ENCODE measurements around the gene PTPRA. TPM values are rescaled to one million over a fixed set of nuclear protein-coding genes. Genes with fewer than 3 reads are reported as not detected.

Gene PTPRA
- total and polyA plus RNA-seq, 10 of the 15 experiments (the other 5 are each of a cell fraction or from before 2014, with no cell fraction given), result 3.9 to 62.1 (median 34.6) TPM

GRCh38 chr20:2948968-2949367, 75.7 kb downstream of the PTPRA start:
- ATAC-seq (no peak), DNase-seq (ENCODE audit: low read depth, low spot score) (no peak), FAIRE-seq (no peak)
- in situ Hi-C loops (cut with MboI) (no loop called here), intact Hi-C loops (cut with micrococcal nuclease; ENCODE audit: unreplicated experiment) (no loop called here)
- Histone ChIP-seq H3K9me3 (replicated peaks; ENCODE audit: control insufficient read depth, insufficient read depth, low read length) (no peaks in the 10 kb centered on the region), H3K27me3 (replicated peaks in 1 of 2; ENCODE audit: control insufficient read depth in 2 of 2, insufficient read depth in 2 of 2, low read length in 1 of 2) (no peaks in the 10 kb centered on the region), H2AFZ (ENCODE audit: control insufficient read depth, low read depth, low read length) (no peak overlapping the region), H3K9ac (ENCODE audit: control insufficient read depth, insufficient read depth, low read length) (no peak overlapping the region), H4K20me1 (ENCODE audit: control insufficient read depth, insufficient read depth) (no peaks in the 10 kb centered on the region), H3K4me1 (ENCODE audit: control insufficient read depth, insufficient read depth, low read length) (no peaks in the 10 kb centered on the region), H3K4me3 (no peak overlapping the region), H3K27ac (ENCODE audit: control insufficient read depth, insufficient read depth) (no peak overlapping the region), H3K36me3 (ENCODE audit: control insufficient read depth in 2 of 2, insufficient read depth in 2 of 2, low read length in 1 of 2) (peaks cover 3 to 4% of the 10 kb centered on the region in 2 experiments; a peak in 3 of 4 replicates), H3K79me2 (ENCODE audit: control insufficient read depth, insufficient read depth, low read length) (no peaks in the 10 kb centered on the region; the same call in 1 of the 2 replicates), H3K4me2 (ENCODE audit: control insufficient read depth, insufficient read depth) (no peak overlapping the region)
- no peak for TF ChIP-seq ESRRA (IDR thresholded peaks at IDR 0.05; ENCODE audit: low read length)
- TF ChIP-seq BRCA1 (IDR thresholded peaks at IDR 0.05; ENCODE audit: low read depth, low read length), result no peak
- no peak for TF ChIP-seq MTA3 (IDR thresholded peaks at IDR 0.05; ENCODE audit: borderline replicate concordance, low read length)
- TF ChIP-seq RELB (IDR thresholded peaks at IDR 0.05; ENCODE audit: low read depth), result no peak
- no peak for TF ChIP-seq SKIL (IDR thresholded peaks at IDR 0.05; ENCODE audit: low read depth, poor library complexity, severe bottlenecking)
- no peak for TF ChIP-seq FOXK2 (IDR thresholded peaks at IDR 0.05)
- TF ChIP-seq CBX3 (IDR thresholded peaks at IDR 0.05; ENCODE audit: borderline replicate concordance, low read depth), result no peak
- TF ChIP-seq ZBTB11 (CRISPR knock-in tag; IDR thresholded peaks at IDR 0.05), result no peak
- TF ChIP-seq BCL3 (IDR thresholded peaks at IDR 0.05; ENCODE audit: borderline replicate concordance, insufficient read depth, low read depth, low read length, poor library complexity, severe bottlenecking), result no peak
- TF ChIP-seq RAD21 (IDR thresholded peaks at IDR 0.05; ENCODE audit: insufficient read depth, low read depth, low read length), result no peak
- TF ChIP-seq YBX1 (IDR thresholded peaks at IDR 0.05), result no peak
- TF ChIP-seq JUND (IDR thresholded peaks at IDR 0.05; ENCODE audit: low read depth, low read length), result no peak
- TF ChIP-seq EED (IDR thresholded peaks at IDR 0.05; ENCODE audit: low read depth), result no peak
- no peak for TF ChIP-seq LARP7 (IDR thresholded peaks at IDR 0.05)
- no peak for TF ChIP-seq PAX5 (IDR thresholded peaks at IDR 0.05; ENCODE audit: borderline replicate concordance, low read depth, low read length)
- 88% methylated on average over 1 of the region's 1 CpG for WGBS (ENCODE audit: insufficient coverage, insufficient replicate concordance, low lambda C conversion rate, missing lambda C conversion rate)
- RAD21 ChIA-PET (ENCODE audit: unreplicated experiment), result no interaction called here
- no TSS peak for BruUV-seq (replicated peaks)
- SMC1A ChIA-PET (ENCODE audit: uncharacterized antibody, unreplicated experiment), result no interaction called here
- POLR2A ChIA-PET, result no interaction called here
- CTCF ChIA-PET, result no interaction called here
